Posterior vena cava (tissue), 2 donors: ENCODE results near the gene ZCCHC9. TPM values are rescaled to one million over a fixed set of nuclear protein-coding genes. Genes with fewer than 3 reads are reported as not detected.
"Not testable (repeated sequence)": the region's sequence is repeated elsewhere in the genome, so short reads cannot be mapped to it uniquely, and the experiment has no call there.

Experiments used
- DNase-seq: peaks from one replicate; pipeline ENCODE4 v3.0.0-alpha.2; 2020; ENCODE audit warnings: low spot score
- intact Hi-C, 2 donors: fragments of 100-400 bp; cut with DNase I; formaldehyde crosslinking; loops; one replicate each; pipeline versions ENCODE4 v1.14.1 to v1.14.2; 2022 to 2023
- total RNA-seq, 2 donors: library from RNA; stranded (reverse); fragmentation: NEBNext Ultra II Directional; extraction: Animal tissue kit (Norgen Biotek cat#: 25700); gene quantifications; one replicate each; pipeline ENCODE4 v1.2.1, GENCODE V29; 2021
- donor health status: DM: yes; HTN: yes; CAD: no.
- donor health status: DM: yes; HTN: yes; CAD: no.

ZCCHC9 gene
- total RNA-seq, 2 donors from 2014 or later = 17.9 to 21.8 TPM

DNA sequence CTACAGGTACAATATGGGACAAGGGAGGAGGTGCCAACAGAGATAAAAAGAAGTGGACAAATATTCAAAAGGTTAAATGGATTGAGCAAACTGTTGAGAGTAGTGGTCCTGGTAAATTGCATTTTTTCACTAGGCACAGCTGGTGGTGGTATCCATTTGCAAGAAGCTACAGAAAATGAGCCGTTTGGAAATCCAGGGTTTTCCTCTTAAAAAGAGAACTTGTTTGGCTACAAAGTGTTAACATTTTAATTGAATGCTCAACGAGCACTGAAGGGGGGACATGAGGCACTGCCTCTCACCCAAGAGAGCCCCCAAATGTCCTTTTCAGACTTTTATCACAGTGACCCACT is 491 bp upstream of the ZCCHC9 start:
- intact Hi-C loops = no loop called here
- DNase-seq = no peak

DNA sequence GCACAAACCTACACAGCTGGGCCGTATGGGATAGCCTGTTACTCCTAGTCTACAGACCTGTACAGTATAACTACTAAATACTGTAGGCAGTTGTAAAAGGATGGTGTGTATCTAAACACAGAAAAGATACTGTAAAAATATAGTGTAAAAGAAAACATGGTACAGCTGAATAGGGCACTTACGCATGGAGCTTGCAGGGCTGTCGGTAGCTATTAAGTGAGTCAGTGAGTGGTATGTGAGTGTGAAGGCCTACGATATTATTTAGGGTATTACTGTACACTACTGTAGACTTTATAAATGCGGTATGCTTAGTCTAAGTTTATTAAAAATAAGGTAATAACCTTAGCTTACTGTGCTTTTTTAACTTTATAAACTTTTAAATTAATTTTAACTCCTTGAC is 1.2 kb downstream of the ZCCHC9 start:
- intact Hi-C loops = no loop called here

DNA sequence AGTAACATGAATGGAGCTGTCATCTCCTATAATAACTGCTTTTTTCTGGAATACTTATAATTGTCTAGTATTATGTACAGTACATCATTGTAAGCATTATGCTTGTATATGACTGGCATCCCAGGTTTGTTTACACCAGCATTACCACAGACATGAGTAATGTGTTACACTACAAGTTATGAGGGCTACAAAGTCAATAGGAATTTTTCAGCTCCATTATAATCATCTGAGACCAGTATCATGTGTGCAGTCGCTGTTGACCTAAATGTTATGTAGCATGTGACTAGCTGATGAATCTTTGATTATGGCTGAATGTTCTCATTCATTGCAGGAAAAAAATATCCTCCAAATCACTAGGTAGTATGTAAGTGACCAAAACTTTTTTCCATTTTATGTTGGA is 2.2 kb downstream of the ZCCHC9 start:
- intact Hi-C loops = no loop called here
- DNase-seq = no peak

More for the DNA sequence above, 1.2 kb downstream of the ZCCHC9 start:
- no peak for DNase-seq

DNA sequence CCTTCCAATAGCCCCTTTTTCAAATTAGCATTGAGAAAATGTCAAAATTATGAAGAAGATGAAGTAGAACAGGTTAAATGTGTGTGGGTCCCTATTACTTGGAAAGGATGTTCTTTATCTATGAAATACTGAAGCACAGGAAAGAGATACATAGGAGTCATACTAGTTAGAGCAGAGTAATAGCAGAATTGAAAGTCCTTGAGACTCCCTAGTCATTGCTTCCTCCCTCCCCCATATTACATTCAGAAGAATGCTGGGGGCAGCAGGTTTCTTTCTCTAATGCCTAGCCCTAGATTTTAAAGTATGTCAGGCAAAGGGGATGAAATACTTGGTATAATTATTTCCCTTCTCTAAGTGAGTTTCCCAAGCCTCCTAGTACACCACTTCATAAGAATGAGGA is 4.4 kb downstream of the ZCCHC9 start:
- DNase-seq = no peak
- intact Hi-C loops = no loop called here

DNA sequence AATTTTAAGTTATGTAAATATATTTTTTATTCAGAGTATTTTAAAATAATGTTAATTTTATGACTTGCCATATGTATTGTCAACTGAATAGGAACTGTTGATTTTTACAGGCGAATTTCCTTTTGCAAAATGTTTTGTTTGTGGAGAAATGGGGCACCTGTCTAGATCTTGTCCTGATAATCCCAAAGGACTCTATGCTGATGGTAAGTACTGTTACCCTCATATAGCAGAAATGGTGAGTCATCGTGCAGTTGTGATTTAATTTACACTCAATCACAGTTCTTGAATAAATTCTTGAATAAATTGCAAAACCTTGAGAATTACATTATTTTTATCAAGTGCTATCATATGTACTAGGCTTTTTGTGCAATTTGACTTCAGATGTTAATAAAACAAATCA is 7.4 kb downstream of the ZCCHC9 start:
- DNase-seq = no peak
- intact Hi-C loops = no loop called here

DNA sequence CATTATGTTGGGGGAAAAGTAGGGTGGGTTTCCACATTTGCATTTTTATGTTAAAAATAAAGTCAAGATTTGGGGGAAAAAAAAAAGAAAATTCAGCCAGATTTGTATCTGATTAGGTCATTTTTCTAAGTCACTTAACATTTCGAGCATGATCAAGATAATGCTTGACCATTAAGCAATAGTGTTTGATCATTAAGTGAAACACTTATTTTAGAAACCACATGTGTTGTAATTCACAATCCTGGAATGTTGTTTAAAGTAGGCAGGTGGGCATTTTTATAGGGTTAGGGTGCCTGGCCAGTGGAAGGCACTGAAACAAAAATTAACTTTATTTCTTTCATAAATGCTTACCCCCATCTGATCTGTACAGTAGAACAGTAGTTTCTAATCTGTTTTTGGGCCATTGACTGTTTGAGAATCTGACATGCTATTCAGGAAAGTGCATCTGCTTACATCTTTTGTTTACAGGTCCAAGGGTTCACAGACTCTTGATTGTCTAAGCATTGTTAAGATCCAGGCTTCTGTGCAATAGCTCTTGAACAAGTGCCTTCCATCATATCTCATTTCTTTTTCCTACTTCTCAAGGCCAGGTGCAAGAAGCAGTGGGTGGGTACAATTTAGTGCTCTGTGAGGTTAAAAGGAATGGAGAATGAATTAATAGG is 9.1 kb downstream of the ZCCHC9 start:
- intact Hi-C loops = no loop called here
- no peak for DNase-seq

DNA sequence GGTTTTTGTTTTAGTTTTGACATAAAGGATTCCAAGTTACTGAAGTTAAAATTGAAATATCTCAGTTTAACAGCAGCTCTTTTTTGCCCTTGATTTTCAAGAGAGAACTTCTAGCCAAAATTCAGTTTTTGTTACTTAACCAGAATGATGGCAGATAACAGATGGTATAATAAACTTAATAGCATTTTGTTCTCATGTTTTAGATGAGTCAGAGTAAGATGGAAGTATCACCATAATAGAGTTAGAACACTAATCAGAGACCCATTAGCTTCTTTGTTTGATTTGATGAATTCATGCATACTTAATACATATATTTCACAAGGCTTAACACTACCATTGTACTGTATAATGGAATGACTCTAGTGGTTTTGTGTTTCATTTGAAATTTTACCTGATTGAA is 11.9 kb downstream of the ZCCHC9 start:
- DNase-seq = no peak
- intact Hi-C loops = no loop called here

DNA sequence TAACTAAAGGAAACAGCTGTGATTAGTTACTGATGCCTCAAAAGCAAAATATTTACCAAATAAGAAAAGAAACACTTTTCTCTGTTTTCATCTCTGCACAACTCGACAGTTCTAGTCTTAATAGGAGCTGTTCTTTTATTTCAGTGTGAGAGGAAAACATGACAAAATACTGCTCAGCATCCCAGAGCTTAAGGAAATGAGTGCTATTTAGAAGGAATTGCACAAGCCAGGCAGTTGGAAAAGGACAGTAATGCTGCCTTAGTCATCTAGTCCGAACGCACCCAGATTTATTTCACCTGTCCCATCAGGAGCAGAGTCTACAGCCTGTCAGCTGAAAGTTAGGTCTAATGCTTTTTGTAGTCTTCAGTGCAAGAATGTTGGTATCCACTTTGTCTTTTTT is 12.3 kb downstream of the ZCCHC9 start:
- intact Hi-C loops = no loop called here
- DNase-seq = no peak

DNA sequence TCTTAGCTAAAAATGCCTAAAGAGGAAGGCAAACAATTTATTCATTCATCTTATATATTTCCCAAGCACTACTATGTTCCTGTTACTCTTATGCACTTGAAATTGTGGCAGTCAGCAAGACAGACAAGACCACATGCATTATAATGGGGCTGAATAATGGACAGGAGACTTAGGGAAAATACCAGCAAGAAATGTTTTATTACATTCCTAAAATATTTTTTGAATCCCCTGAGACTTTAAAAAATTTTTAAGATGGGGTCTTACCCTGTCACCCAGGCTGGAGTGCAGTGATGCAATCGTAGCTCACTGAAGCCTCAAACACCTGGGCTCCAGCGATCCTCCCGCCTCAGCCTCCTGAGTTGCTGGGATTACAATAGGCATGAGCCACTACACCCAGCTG is 13.2 kb downstream of the ZCCHC9 start:
- no peak for DNase-seq
- intact Hi-C loops = no loop called here

DNA sequence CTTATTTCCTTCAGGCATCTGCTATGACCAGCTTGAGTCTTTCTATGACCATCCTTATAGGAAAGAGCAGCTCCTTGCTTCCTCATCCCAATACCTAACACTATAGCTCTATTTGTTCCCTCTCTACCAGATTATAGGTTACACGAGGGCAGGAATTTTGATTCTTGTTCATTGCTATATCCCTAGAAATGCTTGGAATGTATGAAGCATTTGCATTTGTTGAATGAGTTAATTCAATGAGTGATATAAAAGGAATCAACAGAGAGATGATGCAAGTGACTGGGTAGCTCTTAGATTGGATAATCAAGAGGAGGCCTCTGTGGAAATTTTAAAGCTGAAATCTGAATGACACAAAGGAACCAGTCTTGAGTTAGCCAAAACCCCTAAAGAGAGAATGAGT is 13.9 kb downstream of the ZCCHC9 start:
- intact Hi-C loops = no loop called here
- DNase-seq = no peak

DNA sequence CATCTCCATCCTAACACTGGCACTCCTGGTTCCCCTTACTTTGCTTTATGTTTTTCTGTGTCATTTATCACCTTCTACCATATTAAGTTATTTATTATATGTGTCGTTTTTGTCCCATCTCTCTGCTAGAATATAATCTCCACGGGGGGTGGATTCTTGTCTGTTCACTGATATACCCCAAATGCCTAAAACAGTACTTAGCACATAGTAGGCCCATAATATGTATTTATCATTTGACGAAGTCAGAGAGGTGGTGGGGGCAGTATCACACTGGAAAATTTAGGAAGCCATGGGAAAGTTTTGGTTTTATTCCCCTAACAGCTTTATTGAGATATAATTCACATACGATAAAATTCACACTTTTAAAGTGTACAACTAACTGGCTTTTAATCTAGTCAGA is 14.4 kb downstream of the ZCCHC9 start:
- DNase-seq = no peak
- intact Hi-C loops = no loop called here

DNA sequence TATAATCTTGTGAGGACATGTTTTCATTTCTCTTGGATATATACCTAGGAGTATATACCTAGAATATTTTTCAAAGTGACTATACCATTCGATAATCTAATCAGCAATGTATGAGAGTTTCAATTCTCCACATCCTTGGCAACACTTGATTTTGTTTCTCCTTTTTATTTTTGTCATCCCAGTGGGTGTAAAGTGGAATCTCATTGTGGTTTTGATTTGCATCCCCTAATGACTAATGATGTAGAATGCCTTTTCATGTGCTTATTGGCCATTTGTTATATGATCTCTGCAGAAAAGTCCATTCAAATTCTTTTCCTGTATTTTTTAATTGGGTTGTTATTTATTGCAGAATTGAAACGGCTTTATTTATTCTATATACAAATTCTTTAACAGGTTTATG is 15.2 kb downstream of the ZCCHC9 start:
- intact Hi-C loops = no loop called here
- DNase-seq = no peak

DNA sequence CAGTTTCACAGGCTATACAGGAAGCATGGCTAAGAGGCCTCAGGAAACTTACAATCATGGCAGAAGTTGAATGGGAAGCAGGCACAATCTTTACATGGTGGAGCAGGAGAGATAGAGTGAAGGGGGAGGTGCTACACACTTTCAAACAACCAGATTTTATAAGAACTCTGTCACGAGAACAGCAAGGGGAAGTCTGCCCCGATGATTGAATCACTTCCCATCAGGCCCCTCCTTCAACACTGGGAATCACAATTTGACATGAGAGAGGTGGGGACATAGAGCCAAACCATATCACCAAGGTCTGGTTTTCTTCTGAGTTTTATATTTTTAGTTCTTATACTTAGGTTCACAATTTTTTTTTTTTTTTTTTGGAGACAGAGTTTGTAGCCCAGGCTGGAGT is 16.1 kb downstream of the ZCCHC9 start:
- intact Hi-C loops = no loop called here
- no peak for DNase-seq

DNA sequence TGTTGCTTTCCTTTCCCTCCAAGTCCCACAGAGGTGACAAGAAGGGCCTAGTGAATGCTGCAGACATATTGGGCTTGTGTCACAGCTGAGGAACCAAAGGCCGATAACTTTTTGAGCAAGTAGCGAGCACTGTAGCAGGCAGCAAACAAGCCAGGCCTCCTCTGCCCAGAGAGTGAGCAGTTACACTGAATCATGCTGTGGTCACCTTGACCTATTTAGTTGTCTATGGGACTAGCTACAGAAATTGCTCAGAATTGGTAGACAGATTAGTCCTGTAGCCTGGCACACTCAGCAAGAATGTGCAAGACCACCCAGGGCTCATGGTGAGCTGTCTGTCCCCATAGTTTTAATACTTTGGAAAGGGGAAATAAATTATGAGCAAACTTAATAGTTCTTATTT is 25.2 kb downstream of the ZCCHC9 start:
- intact Hi-C loops = no loop called here
- no peak for DNase-seq

DNA sequence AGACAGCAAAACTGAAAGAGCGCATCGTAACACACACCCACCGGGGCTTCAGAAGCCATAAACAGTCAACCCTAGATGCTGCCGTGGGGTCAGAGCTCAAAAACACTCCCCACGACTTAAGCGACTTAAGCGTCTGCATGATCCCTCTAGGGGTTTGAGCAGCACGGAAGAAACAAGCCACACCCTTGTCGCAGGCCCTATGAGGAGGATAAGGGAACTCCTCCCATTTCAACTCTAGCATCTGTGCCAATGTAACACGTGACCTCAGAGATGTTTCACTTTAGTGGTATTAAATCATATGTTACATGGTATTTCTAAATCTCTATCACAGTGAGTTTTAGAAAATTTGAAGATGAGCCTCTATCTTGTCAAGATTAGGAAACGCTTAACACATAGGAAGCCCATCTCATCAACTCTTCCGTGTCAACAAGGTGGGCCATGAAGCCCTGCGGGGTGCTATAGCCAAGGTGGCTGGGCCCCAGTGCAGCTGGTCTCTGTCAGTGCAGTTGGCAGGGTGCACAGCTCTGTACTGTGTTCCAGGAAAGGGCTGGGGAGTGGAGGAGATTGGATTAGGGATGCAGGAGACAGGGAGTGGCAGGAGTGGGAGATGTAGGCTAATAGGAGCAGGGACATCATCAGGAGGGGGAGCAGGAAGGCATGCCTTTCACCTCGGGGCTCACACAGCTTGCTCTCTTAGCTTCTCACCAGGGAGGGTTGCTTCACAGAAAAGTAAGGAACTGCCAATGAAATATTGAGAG is 33.1 kb downstream of the ZCCHC9 start:
- intact Hi-C loops = no loop called here
- no peak for DNase-seq

DNA sequence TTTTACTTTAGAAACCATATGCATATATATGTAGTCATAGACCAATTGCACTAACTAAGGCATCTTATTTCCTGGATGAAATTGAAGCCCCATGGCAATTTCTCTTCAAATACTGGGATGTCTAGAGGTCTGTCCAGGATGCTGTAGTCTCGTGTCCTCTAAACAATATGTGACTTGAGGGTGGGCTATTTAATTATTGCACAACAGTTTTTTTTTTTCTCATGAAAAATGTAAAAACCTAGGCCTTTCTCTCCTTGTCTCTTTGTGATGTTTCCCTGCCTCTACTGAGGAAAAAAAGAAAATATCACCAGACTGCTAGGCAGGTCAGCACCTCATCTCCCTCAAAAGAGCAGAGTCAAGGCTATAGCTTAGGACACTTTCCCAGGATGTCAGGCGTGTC is 34.6 kb downstream of the ZCCHC9 start:
- intact Hi-C loops = no loop called here
- no peak for DNase-seq

DNA sequence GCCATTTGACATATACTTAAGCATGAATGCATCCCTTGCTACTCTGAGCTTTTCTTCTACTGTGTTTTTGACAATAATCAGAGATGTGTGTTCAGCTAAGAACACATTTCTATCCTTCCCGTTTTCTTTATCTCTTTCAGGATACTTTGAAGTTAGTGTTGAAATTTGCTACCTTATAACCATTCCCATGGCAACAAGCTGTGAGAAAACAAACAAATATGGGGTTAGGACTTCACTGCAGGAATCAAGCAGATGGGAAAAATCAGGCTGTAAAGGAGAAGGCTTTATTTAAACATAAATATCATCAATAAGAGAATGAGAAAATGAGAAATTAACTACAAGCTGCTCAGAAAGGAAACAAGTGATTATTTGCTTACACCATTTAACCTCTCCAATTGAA is 35.2 kb downstream of the ZCCHC9 start:
- DNase-seq = no peak
- intact Hi-C loops = no loop called here

DNA sequence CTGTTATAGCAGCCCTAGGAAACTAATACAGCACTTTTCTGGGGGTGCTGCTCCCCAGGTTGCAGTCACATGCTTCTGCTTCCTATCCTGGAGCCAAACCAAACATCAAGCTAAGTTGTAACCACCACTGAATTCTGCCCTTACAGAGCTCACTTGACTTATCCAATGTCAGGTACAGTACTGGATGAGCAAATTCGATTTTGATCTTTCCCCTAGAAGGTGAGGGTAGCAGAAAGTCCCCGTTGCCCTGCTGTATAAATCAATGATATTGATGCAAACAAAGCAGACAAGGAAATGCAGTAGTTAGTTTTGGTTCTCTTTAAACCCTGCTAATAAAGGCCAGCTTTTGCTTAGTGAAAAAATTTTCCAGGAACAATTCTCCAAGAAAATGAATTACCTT is 36.4 kb downstream of the ZCCHC9 start:
- DNase-seq = no peak

DNA sequence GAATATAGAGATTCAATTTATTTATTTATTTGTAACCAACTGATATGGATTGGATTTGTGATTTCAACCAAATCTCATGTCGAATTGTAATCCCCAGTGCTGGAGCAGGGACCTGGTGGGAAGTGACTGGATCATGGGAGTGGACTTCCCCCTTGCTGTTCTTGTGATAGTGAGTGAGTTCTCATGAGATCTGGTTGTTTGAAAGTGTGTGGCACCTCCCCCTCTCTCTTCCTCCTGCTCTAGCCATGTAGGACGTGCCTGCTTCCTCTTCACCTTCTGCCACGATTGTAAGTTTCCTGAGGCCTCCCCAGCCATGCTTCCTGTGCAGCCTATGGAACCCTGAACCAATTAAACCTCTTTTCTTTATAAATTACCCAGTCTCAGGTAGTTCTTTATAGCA is 36.8 kb downstream of the ZCCHC9 start:
- DNase-seq, intact Hi-C loops: not testable (repeated sequence)

More for the DNA sequence above, 36.4 kb downstream of the ZCCHC9 start:
- intact Hi-C loops = no loop called here

DNA sequence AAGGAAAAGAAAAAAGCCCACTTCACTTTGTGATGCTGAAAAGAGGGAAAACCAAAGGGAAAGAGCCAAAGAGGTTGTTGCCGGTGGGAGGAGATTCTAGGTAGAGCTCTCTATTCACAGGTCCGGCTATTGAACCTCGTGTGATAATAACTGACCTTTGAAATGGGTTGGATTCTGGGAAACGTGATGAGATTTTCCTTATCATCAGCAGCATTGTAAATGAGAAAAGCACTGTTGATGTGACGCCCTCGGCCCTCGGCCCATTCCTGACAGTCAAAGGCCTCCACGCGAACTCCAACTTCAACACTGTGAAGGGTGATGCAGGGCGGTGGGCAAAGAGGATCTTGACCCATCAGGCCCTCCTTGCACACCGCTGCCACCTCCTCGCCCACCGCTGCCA is 43.3 kb downstream of the ZCCHC9 start:
- DNase-seq = no peak
- intact Hi-C loops = no loop called here

DNA sequence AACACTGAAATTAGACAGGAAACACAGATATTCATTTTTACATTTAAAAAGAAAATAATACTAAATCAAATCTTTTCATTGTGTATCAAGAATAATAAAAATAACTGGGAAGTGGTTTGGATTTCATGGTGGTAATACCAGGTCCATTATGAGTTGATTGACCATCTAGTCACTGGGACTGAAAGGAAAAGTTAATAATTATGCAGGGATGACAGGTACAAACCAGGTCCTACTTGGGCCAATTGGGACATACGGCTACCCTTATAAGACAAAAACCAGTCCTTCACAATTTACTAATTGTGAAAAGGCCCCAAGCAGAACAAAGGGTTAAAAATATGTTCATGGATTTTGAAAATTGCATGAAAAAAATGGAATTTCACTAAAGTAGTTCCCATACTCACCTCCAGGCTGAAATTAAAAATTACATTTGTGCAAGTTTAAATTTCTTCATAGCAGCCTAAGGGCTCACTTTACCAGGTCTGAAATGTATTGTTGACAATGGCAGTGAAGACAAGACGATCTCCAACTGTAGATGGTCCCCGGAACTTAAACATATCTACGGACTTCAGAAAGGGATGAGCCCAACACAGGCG is 44.1 kb downstream of the ZCCHC9 start:
- intact Hi-C loops = no loop called here

More for the DNA sequence above, 44.1 kb downstream of the ZCCHC9 start:
- DNase-seq = no peak
